GM18526 (cell line): ENCODE data around the gene TNRC6C.

Experiments used
- POLR2A ChIP-seq: IDR thresholded peaks from 3 replicates; pipeline ENCODE4 v1.6.1; 2011; ENCODE audit not compliant: insufficient read length; ENCODE audit errors: extremely low read depth

TNRC6C gene

GRCh38 chr17:78107457-78107856 is 149.0 kb downstream of the TNRC6C start:
- no peak for TF ChIP-seq POLR2A

- TF ChIP-seq POLR2A, result no peak
These were observed 149.6 kb downstream of the TNRC6C start for GRCh38 chr17:78107976-78108725.

- no peak for TF ChIP-seq POLR2A
These were observed 150.4 kb downstream of the TNRC6C start for GRCh38 chr17:78108726-78109488.

GRCh38 chr17:78109489-78109761 is 150.9 kb downstream of the TNRC6C start:
- no peak for TF ChIP-seq POLR2A

- no peak for TF ChIP-seq POLR2A
These were observed 152.0 kb downstream of the TNRC6C start for GRCh38 chr17:78110363-78111015.

GRCh38 chr17:78111016-78111726 is 152.7 kb downstream of the TNRC6C start:
- TF ChIP-seq POLR2A, result no peak

GRCh38 chr17:78111727-78112517 is 153.4 kb downstream of the TNRC6C start:
- TF ChIP-seq POLR2A, result peak; percentile 10

GRCh38 chr17:78112518-78113471 is 154.3 kb downstream of the TNRC6C start:
- TF ChIP-seq POLR2A, result peak; percentile 13

- peak; percentile 18 for TF ChIP-seq POLR2A
These were observed 155.6 kb downstream of the TNRC6C start for GRCh38 chr17:78113804-78114785.

GRCh38 chr17:78114831-78115723 is 156.6 kb downstream of the TNRC6C start:
- no peak for TF ChIP-seq POLR2A

GRCh38 chr17:78116411-78116810 is 157.9 kb downstream of the TNRC6C start:
- no peak for TF ChIP-seq POLR2A
